Measurements from ENCODE around the gene TANK.
"Not testable (repeated sequence)": the region's sequence is repeated elsewhere in the genome, so short reads cannot be mapped to it uniquely, and the experiment has no call there.

The TANK gene

GRCh38 chr2:161233858-161234431, 73.7 kb downstream of the TANK start:
- DNase-seq (ENCODE audit: low read depth), result no peak

DNA sequence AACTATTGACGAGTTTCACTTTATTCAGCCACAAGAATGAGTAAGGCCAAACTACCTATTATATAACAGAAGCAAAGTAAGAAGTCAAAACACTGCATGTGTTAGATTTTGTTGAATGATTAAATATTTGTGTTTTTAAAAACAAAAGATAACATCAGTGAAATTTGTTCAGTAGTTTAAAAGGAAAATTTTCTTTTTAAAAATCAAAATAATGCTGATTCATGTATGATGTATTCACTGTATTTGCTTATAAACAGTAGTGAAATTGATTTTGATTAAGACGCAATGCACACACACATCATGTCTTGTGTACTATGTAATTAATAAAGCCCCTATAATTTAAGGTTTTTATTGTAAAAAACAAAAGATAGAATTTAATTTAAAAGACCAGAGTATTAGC, 74.4 kb downstream of the TANK start:
- no peak for DNase-seq (ENCODE audit: low read depth)

GRCh38 chr2:161237392-161238264, 77.4 kb downstream of the TANK start:
- peak; percentile 47 for DNase-seq (ENCODE audit: low read depth)

GRCh38 chr2:161238265-161238559, 78.0 kb downstream of the TANK start:
- DNase-seq (ENCODE audit: low read depth), result no peak

DNA sequence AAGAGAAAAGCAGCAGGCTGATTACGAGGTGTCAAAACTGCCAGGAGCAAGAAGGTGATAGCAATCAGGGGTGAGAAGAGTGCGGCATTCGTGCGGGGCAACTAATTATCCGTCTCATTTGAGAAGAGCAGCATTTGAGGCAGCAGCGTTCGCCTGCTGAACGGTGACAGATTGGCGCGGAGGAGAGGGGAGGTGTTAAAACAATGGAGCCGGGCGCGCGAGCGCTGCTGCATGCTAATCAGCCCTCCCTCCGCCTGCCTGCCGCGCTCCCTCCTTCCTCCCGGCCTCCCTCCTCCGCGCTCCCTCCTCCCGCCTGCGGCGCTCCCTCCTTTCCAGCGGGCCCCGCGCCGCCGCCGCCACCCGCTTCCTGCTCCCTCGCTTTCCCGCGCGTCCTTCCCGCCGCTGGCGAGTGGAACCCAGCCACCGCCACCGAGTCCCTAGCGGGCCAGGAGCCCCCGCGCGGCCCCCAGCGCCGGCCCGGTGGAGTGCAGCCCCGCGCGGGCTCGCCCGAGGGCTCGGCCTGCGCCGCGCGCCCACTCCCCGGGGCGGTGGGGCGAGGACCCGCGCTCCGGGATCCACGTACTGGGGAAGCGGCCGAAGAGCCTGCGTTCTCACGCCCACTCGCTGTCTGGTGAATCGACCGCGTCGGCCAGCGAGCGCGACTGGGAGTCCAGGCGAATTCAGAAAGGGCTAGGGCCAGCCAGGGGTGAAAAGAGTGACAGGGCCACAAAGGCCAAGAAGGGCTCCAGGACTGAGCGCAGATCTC, 78.5 kb downstream of the TANK start:
- peak; percentile 48 for DNase-seq (ENCODE audit: low read depth)

- DNase-seq (ENCODE audit: low read depth), result no peak
Measured at GRCh38 chr2:161239326-161240109, 79.3 kb downstream of the TANK start.

DNA sequence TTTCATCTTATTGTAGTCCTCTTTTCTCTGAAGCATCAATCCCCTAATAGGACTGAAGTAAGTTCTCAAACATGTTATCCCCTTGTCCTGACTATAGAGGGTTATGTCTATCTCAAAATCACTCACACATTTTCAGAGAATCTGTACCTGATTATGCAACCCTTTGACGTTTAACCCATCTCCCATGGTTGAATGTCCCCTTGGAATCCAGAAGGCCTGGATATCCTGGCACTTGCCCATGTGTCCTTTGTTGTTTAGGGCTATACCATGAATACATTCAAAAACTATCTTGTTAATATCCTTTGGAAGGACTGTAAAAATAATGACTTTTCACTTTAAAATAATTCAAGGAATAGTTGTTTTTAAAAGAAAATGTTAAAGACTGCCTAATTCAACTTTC, 81.7 kb downstream of the TANK start:
- DNase-seq (ENCODE audit: low read depth), result no peak

DNA sequence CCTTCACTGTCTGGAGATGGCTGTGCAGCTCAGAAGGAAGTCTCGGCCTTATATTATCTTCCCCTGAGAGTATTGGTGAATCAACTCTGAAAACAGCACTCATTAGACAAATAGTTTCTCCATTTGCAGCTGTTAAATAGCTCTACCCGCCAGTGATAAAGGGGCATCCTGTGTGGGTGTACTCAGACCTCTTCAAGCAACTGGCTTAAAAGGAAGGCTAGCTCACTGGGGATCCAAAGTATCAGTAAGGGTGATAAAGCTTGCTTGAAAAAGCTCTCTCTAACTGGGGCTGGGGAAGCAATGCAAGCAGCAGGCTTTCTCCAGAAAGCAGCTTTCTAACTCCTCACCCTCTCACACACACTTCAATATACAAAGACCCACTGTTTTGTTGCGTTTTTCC, 83.1 kb downstream of the TANK start:
- no peak for DNase-seq (ENCODE audit: low read depth)

GRCh38 chr2:161243905-161244304, 83.7 kb downstream of the TANK start:
- no peak for DNase-seq (ENCODE audit: low read depth)

DNA sequence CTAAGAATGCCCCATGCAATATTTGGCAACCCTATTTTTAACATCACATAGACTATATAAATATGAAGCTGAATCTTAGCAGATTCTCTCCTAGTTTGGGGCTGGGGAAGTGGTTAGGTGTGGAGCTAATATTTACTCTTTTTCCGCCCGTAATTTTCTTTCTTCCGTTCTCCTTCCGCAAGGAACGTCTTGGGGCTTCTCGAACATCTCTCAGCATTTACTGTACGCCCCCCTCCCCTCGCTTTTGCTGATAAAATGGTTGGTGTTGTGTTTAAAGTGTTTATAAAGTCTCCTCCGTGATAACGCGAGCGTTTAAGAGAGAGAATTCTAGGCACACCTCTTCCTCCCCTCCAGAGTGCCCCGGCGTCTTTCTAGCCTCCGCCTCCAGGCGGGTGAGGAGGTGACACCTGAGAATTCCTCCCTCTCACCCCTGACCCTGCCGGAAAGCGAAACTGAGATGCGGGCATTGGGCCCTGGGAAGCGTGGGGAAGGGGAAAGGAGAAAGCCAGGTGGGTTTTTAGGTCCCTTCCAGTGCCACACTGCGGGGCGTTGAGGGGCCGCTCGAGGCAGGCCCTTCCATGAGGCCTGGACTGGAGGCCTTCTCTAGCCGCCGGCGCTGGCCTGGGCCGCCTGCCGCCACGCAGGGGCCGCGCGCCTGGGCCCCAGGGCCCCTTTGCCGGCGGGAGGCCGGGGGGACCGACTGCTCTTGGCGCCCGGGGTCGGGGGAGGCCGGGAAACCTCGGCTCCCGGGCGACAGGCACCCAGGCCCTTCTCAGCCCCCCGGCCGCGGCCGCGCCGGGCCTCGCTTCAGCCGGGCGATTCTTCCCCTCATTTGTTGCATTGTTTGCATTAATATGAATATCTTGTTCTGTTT, 84.4 kb downstream of the TANK start:
- DNase-seq (ENCODE audit: low read depth), result peak; percentile 66

DNA sequence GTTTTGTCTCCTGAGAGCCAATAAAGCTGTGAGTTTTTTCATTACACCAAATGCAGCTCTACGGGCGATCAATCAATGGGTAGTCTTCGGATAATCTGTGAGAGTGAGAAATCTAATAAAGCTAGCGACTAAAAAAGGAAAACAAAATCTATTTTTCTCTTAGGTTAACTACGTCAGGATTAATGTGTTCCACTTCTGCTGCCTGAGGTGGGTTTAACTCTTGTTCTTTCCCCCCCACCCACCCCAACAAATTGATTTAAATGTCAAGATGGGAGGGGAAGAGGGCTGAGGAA, 85.0 kb downstream of the TANK start:
- no peak for DNase-seq (ENCODE audit: low read depth)

GRCh38 chr2:161245671-161246070, 85.4 kb downstream of the TANK start:
- DNase-seq (ENCODE audit: low read depth), result no peak

DNA sequence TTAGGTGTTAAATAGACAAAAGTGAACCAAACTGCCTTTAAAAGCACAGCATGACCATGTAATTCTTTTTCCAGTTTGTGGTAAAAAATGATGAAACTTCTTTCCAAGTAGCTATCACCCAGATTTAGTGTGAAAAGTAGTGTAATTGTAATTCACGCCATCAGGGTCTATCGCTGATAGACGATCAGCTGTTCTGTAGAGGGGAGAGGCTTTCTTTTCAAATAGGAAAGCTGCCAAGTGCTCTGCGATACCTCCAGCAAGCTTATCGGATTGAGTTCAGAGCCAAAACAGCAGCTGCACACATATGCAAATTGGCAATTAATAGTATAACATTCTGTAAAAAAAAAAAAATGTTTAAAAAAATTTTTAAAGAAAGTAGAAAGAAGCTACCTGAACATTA, 86.1 kb downstream of the TANK start:
- no peak for DNase-seq (ENCODE audit: low read depth)

- DNase-seq (ENCODE audit: low read depth), result no peak
Measured at GRCh38 chr2:161250864-161251436, 90.7 kb downstream of the TANK start.

DNA sequence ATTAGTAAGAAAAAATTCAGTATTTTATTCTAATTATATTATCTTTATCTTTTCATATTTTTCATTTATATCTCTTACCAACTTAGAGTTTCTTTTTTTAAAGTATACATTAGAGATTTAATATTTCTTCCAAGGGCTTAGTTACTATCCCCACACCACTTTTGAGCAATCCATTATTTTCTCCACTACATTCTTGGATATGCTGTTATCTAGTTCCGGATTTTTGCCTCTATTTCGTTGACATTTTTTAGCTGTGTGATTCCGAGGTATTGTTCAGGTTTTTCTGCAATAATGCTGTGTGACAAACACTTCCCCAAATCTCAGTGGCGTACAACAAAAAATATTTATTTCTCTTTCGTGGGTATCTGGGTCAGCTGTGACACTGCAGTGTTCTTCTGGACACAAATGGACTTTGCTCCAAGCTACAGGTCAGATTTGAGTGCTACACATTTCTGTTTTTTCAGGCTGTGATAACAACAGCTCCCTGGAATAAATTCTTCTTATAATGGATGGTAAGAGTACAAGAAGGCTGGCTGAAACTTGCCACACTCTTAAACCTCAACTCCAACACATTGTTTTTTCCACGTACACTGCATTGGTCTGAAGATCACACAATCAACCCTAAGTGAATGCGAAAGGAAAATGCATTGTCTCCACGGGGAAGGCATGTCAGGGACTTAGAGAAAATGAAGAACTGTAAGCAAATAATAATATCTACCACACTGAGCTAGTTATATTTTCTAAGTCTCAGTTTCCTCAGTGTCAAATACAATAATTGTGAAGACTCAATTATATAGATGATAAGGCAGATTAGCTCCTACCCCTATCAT, 97.1 kb downstream of the TANK start:
- no peak for DNase-seq (ENCODE audit: low read depth)

DNA sequence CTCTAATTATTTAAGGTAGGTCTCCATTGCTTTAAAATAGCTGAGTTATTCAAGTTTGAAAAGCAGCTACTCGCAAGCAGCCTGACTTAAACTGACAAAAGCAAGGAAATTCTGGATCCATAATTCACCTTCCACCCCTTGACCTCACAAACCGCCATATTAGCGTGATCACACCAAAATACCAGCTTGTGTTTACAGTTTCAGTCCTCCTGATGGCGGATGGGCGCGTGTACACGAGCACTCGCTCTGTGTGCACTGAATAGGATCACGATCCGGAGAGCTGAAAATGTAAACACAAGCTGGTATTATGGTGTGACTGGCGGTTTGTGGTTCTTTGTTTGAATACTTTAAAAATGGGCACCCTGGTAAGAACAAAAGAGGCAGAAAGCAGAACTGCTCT, 105.6 kb downstream of the TANK start:
- no peak for DNase-seq (ENCODE audit: low read depth)

- no peak for DNase-seq (ENCODE audit: low read depth)
Measured at GRCh38 chr2:161269111-161269510, 108.9 kb downstream of the TANK start.

DNA sequence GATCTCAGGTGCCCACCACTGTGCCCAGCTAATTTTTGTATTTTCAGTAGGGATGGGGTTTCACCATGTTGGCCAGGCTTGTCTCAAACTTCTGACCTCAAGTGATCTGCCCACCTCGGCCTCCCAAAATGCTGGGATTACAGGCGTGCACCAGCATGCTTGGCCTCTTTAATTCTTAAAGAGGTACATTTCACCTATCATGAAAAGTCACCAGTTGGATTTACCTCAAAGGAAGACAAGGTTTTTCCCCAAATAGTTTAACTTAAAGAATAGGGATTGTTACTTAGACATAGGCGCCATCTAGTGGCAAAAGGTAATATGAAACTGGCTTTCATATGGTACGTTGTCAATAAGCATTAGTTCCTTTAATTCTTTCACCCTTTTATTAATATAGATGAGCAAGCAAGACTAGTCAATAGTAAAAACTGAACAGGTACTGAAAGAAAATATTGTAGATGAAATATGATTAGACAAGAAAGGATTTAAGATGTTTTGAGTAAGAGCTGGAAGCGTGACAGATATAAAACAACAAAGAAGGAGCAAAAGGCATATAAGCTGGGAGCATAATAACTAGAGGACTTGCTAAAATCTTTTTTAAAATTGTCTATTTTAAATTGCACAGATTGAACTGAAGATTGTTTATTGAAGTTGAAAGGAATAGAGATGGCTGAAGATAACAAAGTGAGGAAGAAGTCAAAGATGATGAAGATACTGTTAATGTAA, 113.0 kb downstream of the TANK start:
- DNase-seq (ENCODE audit: low read depth), result no peak

DNA sequence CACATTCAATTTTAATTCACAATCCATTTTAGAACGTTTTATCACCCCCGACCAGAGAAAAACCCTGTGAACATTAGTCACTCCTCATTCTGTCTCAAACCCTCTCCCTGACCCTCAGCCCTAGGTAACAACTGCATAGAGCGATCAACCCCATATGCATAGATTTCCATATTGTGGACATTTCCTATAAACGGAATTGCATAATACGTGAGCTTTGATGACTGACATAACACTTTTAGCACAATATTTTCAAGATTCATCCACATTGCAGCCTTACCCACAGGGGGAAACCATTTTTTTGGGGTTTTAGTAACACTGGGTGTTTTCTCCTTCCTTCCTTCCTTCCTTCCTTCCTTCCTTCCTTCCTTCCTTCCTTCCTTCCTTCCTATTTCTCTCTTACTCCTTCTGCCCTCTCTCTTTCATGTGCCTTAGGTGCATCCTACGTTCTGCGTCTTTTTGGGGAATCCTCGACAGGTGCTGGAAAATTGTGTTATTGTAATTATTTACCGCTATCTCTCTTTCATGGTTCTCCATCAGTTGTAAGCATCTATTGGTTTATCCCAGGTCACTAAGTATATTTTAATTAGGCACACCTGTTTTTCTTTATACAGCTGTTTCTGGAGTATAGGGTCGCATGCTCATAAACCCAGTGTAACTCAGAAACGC, 118.5 kb downstream of the TANK start:
- not testable (repeated sequence) for DNase-seq (ENCODE audit: low read depth)

All from T-helper 22 cell (primary cell).